GM23248 (cell line): ENCODE data around the gene CDC14B.

Experiments
- EZH2 ChIP-seq: fragments of 200-600 bp; sonication (generic); IDR thresholded peaks from 2 replicates; pipeline ENCODE4 v1.6.1; 2018; ENCODE audit warnings: antibody characterized with exemption, mild to moderate bottlenecking; ENCODE audit not compliant: insufficient read depth, poor library complexity, severe bottlenecking
- EZH2phosphoT487 ChIP-seq: fragments of 200-600 bp; sonication (generic); IDR thresholded peaks from 2 replicates; pipeline ENCODE4 v1.6.1; 2018; ENCODE audit warnings: antibody characterized with exemption, moderate library complexity, mild to moderate bottlenecking, low read depth; ENCODE audit not compliant: insufficient read depth

GRCh38 chr9:96663506-96664120, 44.0 kb upstream of the CDC14B start:
- TF ChIP-seq EZH2phosphoT487 = no peak
- TF ChIP-seq EZH2 = no peak
